NT2/D1 (cell line): Measurements from ENCODE around the gene GJC2.

ENCODE experiments used
- SUZ12 ChIP-seq: IDR thresholded peaks from 2 replicates; pipeline ENCODE4 v1.6.1; 2011; ENCODE audit not compliant: insufficient read length, insufficient read depth; ENCODE audit errors: extremely low read depth
- YY1 ChIP-seq: IDR thresholded peaks from 2 replicates; pipeline ENCODE4 v1.6.1; 2011; ENCODE audit not compliant: insufficient read length, insufficient read depth

DNA sequence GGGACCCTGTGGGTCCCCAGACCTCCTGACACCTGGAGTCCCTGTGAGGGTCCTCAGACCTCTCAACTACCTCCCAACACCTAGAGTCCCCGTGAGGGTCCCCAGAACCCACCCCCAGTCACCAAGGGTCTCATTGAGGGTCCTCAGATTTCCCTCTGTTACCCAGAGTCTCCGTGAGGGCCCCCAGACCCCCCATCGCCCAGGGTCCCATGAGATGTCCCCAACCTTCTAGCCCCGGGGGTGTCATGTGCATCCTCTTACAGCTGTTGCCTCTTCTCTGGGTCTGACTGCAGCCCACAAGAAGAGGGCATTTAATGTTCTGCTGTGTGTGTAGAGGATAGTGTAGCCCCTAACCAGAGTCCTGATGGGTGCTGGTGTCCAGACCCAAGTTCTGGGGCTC lies 2.0 kb upstream of the GJC2 start:
- TF ChIP-seq YY1 (no peak), SUZ12 (no peak)
